Loucy (cell line): ENCODE data around the gene RASD1.
"Not testable (repeated sequence)": the region's sequence is repeated elsewhere in the genome, so short reads cannot be mapped to it uniquely, and the experiment has no call there.

Experiments used
- H2AFZ ChIP-seq: fragments of 200-600 bp; sonication (generic); 2 replicates; pipeline ENCODE4 v1.6.0; 2016; ENCODE audit warnings: antibody characterized with exemption, mild to moderate bottlenecking, low read length, moderate library complexity
- H3F3A ChIP-seq: fragments of 200-600 bp; 2 replicates; pipeline ENCODE4 v1.6.0; 2016; ENCODE audit warnings: antibody characterized with exemption, low read depth, mild to moderate bottlenecking
- H3K27me3 ChIP-seq: fragments of 200-600 bp; sonication (generic); 2 replicates; pipeline ENCODE4 v1.6.1; 2014; ENCODE audit warnings: low read length, mild to moderate bottlenecking; ENCODE audit not compliant: insufficient read depth, poor library complexity, severe bottlenecking
- H3K36me3 ChIP-seq: fragments of 200-600 bp; sonication (generic); 2 replicates; pipeline ENCODE4 v1.6.1; 2016; ENCODE audit warnings: low read length; ENCODE audit not compliant: insufficient read depth
- H3K4me1 ChIP-seq: fragments of 200-600 bp; sonication (generic); 2 replicates; pipeline ENCODE4 v1.5.1; 2014; ENCODE audit warnings: low read length, mild to moderate bottlenecking; ENCODE audit not compliant: insufficient read depth, poor library complexity, severe bottlenecking
- H3K4me2 ChIP-seq: fragments of 200-600 bp; sonication (generic); 2 replicates; pipeline ENCODE4 v1.6.0; 2014; ENCODE audit warnings: antibody characterized with exemption, low read length, low read depth, mild to moderate bottlenecking; ENCODE audit not compliant: poor library complexity, severe bottlenecking
- H3K4me3 ChIP-seq: fragments of 200-600 bp; sonication (generic); 2 replicates; pipeline ENCODE4 v1.5.1; 2014; ENCODE audit warnings: low read length, mild to moderate bottlenecking, mixed read lengths; ENCODE audit not compliant: poor library complexity, severe bottlenecking
- H3K79me2 ChIP-seq: fragments of 200-600 bp; sonication (generic); 2 replicates; pipeline ENCODE4 v1.6.1; 2014; ENCODE audit warnings: low read length; ENCODE audit not compliant: insufficient read depth
- H3K9ac ChIP-seq: fragments of 200-600 bp; sonication (generic); 2 replicates; pipeline ENCODE4 v1.6.0; 2014; ENCODE audit warnings: mild to moderate bottlenecking, low read depth, low read length, moderate library complexity; ENCODE audit not compliant: poor library complexity, severe bottlenecking
- H3K9me2 ChIP-seq: fragments of 200-600 bp; sonication (generic); replicated peaks from 2 replicates; pipeline ENCODE4 v1.6.1; 2016; ENCODE audit warnings: low read depth, low read length, mixed read lengths
- H3K9me3 ChIP-seq: fragments of 200-600 bp; sonication (generic); 2 replicates; pipeline ENCODE4 v1.6.1; 2014; ENCODE audit warnings: mild to moderate bottlenecking, antibody characterized with exemption, low read length, low read depth; ENCODE audit not compliant: insufficient read depth
- H4K20me1 ChIP-seq: fragments of 200-600 bp; sonication (generic); 2 replicates; pipeline ENCODE4 v1.6.0; 2014; ENCODE audit warnings: antibody characterized with exemption, low read length, mild to moderate bottlenecking; ENCODE audit not compliant: insufficient read depth, poor library complexity, severe bottlenecking
- CTCF ChIP-seq: fragments of 200-600 bp; sonication (generic); conservative IDR thresholded peaks from 2 replicates; pipeline ENCODE4 v1.5.1; 2014; ENCODE audit warnings: mild to moderate bottlenecking, antibody characterized with exemption, low read length
- EZH2phosphoT487 ChIP-seq: fragments of 200-600 bp; IDR thresholded peaks from 2 replicates; pipeline ENCODE4 v1.6.1; 2018; ENCODE audit warnings: antibody characterized with exemption, mild to moderate bottlenecking, moderate library complexity, borderline replicate concordance

The RASD1 gene

GRCh38 chr17:17456251-17456650 is 39.9 kb downstream of the RASD1 start:
- no peaks in the 10 kb centered on the region for H3K27me3 ChIP-seq
- H3K4me1 ChIP-seq: no peaks in the 10 kb centered on the region
- no peak overlapping the region for H3K4me3 ChIP-seq
- no peaks in the 10 kb centered on the region for H3K9me2 ChIP-seq
- no peaks in the 10 kb centered on the region for H3K79me2 ChIP-seq
- H3K9me3 ChIP-seq: no peaks in the 10 kb centered on the region
- no peaks in the 10 kb centered on the region for H3F3A ChIP-seq
- H3K9ac ChIP-seq: no peak overlapping the region
- TF ChIP-seq CTCF: no peak
- TF ChIP-seq EZH2phosphoT487: no peak
- H3K4me2 ChIP-seq: no peak overlapping the region
- no peak overlapping the region for H2AFZ ChIP-seq
- H4K20me1 ChIP-seq: no peaks in the 10 kb centered on the region
- H3K36me3 ChIP-seq: no peaks in the 10 kb centered on the region

DNA sequence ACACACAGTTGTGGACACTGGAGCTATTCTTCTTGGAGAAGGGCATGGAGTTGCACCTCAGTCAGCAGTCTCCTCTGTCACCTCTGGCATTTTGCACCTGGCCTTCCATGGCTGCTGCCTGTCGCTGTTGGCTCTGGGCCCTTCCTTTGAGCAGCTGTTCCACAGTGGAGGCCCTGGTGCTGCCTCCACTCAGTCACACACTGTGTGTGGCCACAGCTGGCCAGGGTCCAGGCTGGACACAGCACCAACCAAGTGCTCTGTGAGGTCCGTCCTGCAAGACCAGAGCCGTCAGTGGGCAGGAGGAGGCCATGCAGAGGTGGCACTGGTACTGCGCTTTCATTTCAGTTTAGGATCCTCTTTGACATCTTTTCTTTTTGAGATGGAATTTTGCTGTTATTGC is 41.0 kb downstream of the RASD1 start:
- H3K4me3 ChIP-seq: no peak overlapping the region
- H3K9me2 ChIP-seq: no peaks in the 10 kb centered on the region
- H3K4me2 ChIP-seq: no peak overlapping the region
- no peaks in the 10 kb centered on the region for H3K36me3 ChIP-seq
- H3K9me3 ChIP-seq: no peaks in the 10 kb centered on the region
- H3K9ac ChIP-seq: no peak overlapping the region
- no peak for TF ChIP-seq EZH2phosphoT487
- TF ChIP-seq CTCF: no peak
- H3K4me1 ChIP-seq: no peaks in the 10 kb centered on the region
- H2AFZ ChIP-seq: no peak overlapping the region
- H3F3A ChIP-seq: no peaks in the 10 kb centered on the region
- no peaks in the 10 kb centered on the region for H3K27me3 ChIP-seq
- no peaks in the 10 kb centered on the region for H3K79me2 ChIP-seq
- H4K20me1 ChIP-seq: no peaks in the 10 kb centered on the region

DNA sequence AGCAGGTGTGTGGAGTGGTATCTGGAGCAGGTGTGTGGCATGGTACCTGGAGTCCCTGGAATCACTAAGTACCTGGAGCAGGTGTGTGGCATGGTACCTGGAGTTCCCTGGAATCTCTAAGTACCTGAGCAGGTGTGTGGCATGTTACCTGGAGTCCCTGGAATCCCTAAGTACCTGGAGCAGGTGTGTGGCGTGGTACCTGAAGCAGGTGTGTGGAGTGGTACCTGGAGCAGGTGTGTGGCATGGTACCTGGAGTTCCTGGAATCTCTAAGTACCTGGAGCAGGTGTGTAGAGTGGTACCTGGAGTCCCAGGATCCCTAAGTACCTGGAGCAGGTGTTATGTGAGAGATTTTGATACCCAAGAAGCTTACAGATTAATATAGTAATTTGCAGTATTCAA is 41.5 kb downstream of the RASD1 start:
- H2AFZ ChIP-seq, H3K9me3 ChIP-seq, H3K4me2 ChIP-seq: not testable (repeated sequence)

DNA sequence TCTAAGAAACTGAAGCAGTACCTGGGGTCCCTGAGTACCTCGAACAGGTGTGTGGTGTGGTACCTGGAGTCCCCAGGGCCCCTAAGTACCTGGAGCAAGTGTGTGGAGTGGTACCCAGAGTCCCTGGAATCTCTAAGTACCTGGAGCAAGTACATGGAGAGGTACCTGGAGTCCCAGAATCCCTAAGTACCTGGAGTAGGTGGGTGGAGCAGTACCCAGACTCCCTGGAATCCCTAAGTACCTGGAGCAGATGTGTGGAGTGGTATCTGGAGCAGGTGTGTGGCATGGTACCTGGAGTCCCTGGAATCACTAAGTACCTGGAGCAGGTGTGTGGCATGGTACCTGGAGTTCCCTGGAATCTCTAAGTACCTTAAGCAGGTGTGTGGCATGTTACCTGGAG is 41.9 kb downstream of the RASD1 start:
- Histone ChIP-seq H3K9ac (no peak overlapping the region), H3K9me2 (no peaks in the 10 kb centered on the region), H3K9me3 (no peaks in the 10 kb centered on the region), H3K27me3 (no peaks in the 10 kb centered on the region), H3K36me3 (no peaks in the 10 kb centered on the region), H3K4me3 (no peak overlapping the region), H3F3A (no peaks in the 10 kb centered on the region), H3K4me1 (no peaks in the 10 kb centered on the region), H3K4me2 (no peak overlapping the region), H4K20me1 (no peaks in the 10 kb centered on the region), H3K79me2 (no peaks in the 10 kb centered on the region), H2AFZ (no peak overlapping the region)
- TF ChIP-seq CTCF: no peak
- no peak for TF ChIP-seq EZH2phosphoT487

More for the DNA sequence above, 41.5 kb downstream of the RASD1 start:
- not testable (repeated sequence) for H3K36me3 ChIP-seq, H4K20me1 ChIP-seq, H3K4me3 ChIP-seq, H3K4me1 ChIP-seq, H3F3A ChIP-seq, H3K79me2 ChIP-seq, H3K9ac ChIP-seq, H3K9me2 ChIP-seq, H3K27me3 ChIP-seq
